ENCODE data around the gene SIK3.

DNA sequence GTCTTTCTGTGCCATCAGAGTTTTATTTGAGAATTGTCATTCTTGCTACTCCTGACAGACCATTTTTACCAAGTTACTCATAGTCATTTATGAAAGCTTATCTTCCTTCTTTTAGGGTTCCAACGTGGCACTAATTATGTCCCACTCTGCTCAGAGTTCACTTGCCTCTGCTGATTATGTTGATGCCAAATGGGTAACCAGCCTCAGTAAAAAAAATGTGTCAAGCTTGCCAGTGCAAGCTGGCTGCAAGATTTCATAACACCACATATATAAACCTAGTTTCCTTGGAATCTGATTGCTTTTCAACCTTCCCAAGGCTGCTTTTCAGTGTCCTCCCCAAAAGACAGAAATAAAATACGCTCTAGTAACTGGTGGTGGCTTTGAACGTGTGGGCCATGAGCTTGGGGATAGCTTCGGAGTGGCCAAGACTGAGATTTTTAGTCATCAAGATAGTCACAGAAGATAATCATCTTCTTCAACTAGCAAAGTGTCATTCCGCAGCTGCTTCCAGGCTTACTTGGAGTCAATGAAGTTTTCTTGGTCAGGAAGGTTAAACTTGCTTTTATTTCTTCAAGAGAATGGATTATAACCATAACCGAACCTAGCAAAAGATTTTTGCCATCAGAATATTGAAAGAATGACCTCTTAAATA lies 231.3 kb downstream of the SIK3 start:
- TF ChIP-seq, protein P1, sequence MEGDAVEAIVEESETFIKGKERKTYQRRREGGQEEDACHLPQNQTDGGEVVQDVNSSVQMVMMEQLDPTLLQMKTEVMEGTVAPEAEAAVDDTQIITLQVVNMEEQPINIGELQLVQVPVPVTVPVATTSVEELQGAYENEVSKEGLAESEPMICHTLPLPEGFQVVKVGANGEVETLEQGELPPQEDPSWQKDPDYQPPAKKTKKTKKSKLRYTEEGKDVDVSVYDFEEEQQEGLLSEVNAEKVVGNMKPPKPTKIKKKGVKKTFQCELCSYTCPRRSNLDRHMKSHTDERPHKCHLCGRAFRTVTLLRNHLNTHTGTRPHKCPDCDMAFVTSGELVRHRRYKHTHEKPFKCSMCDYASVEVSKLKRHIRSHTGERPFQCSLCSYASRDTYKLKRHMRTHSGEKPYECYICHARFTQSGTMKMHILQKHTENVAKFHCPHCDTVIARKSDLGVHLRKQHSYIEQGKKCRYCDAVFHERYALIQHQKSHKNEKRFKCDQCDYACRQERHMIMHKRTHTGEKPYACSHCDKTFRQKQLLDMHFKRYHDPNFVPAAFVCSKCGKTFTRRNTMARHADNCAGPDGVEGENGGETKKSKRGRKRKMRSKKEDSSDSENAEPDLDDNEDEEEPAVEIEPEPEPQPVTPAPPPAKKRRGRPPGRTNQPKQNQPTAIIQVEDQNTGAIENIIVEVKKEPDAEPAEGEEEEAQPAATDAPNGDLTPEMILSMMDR (IDR thresholded peaks at IDR 0.05), result no peak
- TF ChIP-seq ZNF263 (CRISPR knock-in tag; IDR thresholded peaks at IDR 0.05; ENCODE audit: low read depth) (no peak), ZNF317 (CRISPR knock-in tag; IDR thresholded peaks at IDR 0.05; ENCODE audit: borderline replicate concordance, low read depth) (no peak), ZNF121 (CRISPR knock-in tag; IDR thresholded peaks at IDR 0.05) (no peak), ZNF232 (CRISPR knock-in tag; IDR thresholded peaks at IDR 0.05) (no peak), CBFB (CRISPR knock-in tag; IDR thresholded peaks at IDR 0.05; ENCODE audit: low read depth) (no peak), NFE2L1 (CRISPR knock-in tag; IDR thresholded peaks at IDR 0.05) (no peak), MXD4 (CRISPR knock-in tag; IDR thresholded peaks at IDR 0.05; ENCODE audit: borderline replicate concordance) (no peak), ZBTB21 (CRISPR knock-in tag; IDR thresholded peaks at IDR 0.05; ENCODE audit: borderline replicate concordance) (no peak), CREB1 (CRISPR knock-in tag; IDR thresholded peaks at IDR 0.05) (no peak)
- TF ChIP-seq, protein P2, sequence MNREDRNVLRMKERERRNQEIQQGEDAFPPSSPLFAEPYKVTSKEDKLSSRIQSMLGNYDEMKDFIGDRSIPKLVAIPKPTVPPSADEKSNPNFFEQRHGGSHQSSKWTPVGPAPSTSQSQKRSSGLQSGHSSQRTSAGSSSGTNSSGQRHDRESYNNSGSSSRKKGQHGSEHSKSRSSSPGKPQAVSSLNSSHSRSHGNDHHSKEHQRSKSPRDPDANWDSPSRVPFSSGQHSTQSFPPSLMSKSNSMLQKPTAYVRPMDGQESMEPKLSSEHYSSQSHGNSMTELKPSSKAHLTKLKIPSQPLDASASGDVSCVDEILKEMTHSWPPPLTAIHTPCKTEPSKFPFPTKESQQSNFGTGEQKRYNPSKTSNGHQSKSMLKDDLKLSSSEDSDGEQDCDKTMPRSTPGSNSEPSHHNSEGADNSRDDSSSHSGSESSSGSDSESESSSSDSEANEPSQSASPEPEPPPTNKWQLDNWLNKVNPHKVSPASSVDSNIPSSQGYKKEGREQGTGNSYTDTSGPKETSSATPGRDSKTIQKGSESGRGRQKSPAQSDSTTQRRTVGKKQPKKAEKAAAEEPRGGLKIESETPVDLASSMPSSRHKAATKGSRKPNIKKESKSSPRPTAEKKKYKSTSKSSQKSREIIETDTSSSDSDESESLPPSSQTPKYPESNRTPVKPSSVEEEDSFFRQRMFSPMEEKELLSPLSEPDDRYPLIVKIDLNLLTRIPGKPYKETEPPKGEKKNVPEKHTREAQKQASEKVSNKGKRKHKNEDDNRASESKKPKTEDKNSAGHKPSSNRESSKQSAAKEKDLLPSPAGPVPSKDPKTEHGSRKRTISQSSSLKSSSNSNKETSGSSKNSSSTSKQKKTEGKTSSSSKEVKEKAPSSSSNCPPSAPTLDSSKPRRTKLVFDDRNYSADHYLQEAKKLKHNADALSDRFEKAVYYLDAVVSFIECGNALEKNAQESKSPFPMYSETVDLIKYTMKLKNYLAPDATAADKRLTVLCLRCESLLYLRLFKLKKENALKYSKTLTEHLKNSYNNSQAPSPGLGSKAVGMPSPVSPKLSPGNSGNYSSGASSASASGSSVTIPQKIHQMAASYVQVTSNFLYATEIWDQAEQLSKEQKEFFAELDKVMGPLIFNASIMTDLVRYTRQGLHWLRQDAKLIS (CRISPR knock-in tag; IDR thresholded peaks at IDR 0.05; ENCODE audit: borderline replicate concordance), result no peak
- TF ChIP-seq, protein P3, sequence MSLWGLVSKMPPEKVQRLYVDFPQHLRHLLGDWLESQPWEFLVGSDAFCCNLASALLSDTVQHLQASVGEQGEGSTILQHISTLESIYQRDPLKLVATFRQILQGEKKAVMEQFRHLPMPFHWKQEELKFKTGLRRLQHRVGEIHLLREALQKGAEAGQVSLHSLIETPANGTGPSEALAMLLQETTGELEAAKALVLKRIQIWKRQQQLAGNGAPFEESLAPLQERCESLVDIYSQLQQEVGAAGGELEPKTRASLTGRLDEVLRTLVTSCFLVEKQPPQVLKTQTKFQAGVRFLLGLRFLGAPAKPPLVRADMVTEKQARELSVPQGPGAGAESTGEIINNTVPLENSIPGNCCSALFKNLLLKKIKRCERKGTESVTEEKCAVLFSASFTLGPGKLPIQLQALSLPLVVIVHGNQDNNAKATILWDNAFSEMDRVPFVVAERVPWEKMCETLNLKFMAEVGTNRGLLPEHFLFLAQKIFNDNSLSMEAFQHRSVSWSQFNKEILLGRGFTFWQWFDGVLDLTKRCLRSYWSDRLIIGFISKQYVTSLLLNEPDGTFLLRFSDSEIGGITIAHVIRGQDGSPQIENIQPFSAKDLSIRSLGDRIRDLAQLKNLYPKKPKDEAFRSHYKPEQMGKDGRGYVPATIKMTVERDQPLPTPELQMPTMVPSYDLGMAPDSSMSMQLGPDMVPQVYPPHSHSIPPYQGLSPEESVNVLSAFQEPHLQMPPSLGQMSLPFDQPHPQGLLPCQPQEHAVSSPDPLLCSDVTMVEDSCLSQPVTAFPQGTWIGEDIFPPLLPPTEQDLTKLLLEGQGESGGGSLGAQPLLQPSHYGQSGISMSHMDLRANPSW (CRISPR knock-in tag; conservative IDR thresholded peaks at IDR 0.05; ENCODE audit: low read depth), result no peak
- TF ChIP-seq, protein P4, sequence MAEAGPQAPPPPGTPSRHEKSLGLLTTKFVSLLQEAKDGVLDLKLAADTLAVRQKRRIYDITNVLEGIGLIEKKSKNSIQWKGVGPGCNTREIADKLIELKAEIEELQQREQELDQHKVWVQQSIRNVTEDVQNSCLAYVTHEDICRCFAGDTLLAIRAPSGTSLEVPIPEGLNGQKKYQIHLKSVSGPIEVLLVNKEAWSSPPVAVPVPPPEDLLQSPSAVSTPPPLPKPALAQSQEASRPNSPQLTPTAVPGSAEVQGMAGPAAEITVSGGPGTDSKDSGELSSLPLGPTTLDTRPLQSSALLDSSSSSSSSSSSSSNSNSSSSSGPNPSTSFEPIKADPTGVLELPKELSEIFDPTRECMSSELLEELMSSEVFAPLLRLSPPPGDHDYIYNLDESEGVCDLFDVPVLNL (CRISPR knock-in tag; IDR thresholded peaks at IDR 0.05; ENCODE audit: borderline replicate concordance, low read depth), result no peak
- TF ChIP-seq, protein P5, sequence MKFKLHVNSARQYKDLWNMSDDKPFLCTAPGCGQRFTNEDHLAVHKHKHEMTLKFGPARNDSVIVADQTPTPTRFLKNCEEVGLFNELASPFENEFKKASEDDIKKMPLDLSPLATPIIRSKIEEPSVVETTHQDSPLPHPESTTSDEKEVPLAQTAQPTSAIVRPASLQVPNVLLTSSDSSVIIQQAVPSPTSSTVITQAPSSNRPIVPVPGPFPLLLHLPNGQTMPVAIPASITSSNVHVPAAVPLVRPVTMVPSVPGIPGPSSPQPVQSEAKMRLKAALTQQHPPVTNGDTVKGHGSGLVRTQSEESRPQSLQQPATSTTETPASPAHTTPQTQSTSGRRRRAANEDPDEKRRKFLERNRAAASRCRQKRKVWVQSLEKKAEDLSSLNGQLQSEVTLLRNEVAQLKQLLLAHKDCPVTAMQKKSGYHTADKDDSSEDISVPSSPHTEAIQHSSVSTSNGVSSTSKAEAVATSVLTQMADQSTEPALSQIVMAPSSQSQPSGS (CRISPR knock-in tag; IDR thresholded peaks at IDR 0.05; ENCODE audit: borderline replicate concordance, low read depth), result no peak

Data from WTC11 (cell line).